ENCODE results near the gene MASP2. TPM values are rescaled to one million over a fixed set of nuclear protein-coding genes. Genes with fewer than 3 reads are reported as not detected.
"Not testable (repeated sequence)": the region's sequence is repeated elsewhere in the genome, so short reads cannot be mapped to it uniquely, and the experiment has no call there.

The MASP2 gene
- total RNA-seq, 1 donor from 2014 or later, result not detected

DNA sequence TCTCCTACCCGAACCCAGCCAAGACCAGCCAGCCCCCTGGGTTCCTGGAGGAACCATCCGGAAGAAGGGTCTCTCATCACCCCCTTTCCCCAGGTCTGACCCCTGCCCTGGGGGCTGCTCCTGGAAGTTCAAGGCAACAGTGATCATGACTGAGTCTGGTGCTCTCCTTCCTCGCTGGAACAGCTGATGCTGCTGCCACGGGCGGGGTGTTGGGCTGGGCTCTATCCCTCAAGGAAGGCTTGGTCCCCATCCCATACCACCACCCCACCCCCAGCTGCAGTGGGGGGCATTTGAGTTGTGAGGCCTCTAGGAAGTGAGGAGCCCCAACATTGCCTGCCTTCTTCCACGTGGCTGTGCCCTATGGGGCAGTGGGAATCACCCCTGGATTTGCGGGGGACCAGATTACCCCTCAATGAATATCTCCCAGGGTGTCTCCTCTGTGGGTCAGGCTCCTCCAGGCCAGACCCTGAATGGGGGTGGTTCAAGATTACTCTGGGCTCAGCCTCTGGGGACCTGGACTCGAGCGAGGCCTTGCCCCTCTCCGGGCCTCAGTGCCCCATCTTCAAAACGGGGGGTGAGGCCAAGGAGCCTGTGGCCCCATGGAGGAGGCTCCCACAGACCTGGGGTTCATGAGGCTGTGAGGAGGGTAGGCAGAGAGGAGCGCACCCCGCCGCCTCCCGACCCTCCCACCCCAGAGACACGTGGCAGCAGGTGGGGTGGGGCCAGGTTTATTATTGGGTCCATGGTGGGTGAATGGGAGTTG, 2.8 kb downstream of the MASP2 start:
- intact Hi-C loops (cut with DNase I), result no loop called here
- ATAC-seq, result no peak

DNA sequence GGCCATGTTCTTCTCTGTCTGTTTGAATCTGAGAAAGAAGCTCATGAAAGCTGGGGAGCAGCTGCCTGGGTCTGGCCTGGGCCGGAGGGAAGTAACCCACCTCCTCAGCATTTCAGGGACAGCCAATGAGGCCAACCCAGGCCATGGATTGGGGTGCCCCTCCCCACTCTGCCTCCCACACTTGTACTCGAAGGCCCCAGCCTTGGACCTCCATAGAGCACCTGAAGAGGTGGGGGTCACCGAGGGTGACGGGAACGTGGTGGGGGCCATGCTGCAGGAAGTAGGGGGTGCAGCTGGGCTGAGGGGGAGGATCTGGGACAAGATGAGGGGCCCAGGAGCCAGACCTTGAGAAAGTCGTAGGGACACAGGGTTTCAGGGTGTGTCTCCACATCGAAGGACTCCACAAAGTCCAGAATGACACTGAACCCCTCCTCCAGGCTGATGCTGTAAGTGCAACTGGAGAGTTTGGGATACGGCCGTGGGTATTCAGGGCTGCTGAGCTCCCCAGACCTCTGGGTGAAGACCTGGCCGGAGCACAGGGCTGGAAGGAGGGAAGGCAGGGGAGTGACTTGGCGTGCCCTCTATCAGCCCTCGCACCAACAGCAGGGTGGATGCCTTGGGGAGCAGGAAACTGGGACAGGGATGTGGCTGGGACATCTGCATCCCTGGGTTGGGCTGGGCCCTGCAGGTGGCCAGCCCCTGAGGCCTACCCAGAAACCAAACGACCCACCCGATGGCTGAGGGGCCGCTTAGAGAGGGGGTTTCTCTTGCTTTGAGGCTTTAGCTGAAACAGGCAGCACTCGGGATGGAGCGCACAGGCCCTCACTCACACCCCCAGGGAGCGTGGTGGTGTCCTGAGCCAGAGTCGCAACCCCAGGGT, 3.8 kb downstream of the MASP2 start:
- DNase-seq (ENCODE audit: low spot score) (no peak), ATAC-seq (no peak)
- intact Hi-C loops (cut with DNase I), result no loop called here

More for the DNA sequence above, 2.8 kb downstream of the MASP2 start:
- no peak for DNase-seq (ENCODE audit: low spot score)

DNA sequence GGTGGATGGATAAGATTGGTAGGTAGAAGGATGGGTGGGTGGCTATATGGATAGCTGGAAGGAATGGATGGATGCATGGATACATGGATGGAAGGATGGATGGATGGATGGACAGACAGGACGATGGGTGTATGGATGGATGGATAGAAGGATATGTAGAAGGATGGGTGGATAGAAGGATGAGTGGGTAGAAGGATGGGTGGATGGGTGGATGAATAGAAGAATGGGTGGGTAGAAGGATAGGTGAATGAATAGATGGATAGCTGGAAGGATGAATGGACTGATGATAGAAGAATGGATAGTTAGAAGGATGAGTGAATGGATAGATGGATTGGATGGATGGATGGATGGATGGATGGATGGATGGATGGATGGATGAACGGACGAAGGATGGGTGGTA, 5.0 kb downstream of the MASP2 start:
- no peak for ATAC-seq
- intact Hi-C loops (cut with DNase I), result no loop called here

DNA sequence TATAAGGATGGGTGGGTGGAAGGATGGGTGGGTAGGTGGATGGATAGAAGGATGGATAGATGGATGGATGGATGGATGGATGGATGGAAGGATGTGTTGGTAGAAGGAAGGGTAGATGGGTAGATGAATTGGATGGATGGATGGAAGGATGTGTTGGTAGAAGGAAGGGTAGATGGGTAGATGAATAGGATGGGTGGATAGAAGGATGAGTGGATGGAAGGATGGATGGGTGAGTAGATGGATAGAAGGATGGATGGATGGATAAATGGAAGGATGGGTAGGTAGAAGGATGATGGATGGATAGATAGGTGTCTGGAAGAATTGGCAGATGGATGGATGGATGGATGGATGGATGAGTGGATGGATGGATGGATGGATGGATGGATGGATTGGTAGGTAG, 6.0 kb downstream of the MASP2 start:
- ATAC-seq (no peak), DNase-seq (ENCODE audit: low spot score) (no peak)
- intact Hi-C loops (cut with DNase I), result no loop called here

More for the DNA sequence above, 5.0 kb downstream of the MASP2 start:
- no peak for DNase-seq (ENCODE audit: low spot score)

DNA sequence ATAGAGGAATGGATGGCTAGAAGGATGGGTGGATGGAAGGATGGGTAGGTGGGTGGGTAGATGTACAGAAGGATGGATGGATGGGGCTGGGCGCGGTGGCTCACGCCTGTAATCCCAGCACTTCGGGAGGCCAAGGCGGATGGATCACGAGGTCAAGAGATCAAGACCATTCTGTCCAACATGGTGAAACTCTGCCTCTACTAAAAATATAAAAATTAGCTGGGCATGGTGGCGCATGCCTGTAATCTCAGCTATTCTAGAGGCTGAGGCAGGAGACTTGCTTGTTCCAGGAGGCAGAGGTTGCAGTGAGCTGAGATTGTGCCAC, 7.0 kb downstream of the MASP2 start:
- DNase-seq (ENCODE audit: low spot score); ATAC-seq; intact Hi-C loops (cut with DNase I): not testable (repeated sequence)

DNA sequence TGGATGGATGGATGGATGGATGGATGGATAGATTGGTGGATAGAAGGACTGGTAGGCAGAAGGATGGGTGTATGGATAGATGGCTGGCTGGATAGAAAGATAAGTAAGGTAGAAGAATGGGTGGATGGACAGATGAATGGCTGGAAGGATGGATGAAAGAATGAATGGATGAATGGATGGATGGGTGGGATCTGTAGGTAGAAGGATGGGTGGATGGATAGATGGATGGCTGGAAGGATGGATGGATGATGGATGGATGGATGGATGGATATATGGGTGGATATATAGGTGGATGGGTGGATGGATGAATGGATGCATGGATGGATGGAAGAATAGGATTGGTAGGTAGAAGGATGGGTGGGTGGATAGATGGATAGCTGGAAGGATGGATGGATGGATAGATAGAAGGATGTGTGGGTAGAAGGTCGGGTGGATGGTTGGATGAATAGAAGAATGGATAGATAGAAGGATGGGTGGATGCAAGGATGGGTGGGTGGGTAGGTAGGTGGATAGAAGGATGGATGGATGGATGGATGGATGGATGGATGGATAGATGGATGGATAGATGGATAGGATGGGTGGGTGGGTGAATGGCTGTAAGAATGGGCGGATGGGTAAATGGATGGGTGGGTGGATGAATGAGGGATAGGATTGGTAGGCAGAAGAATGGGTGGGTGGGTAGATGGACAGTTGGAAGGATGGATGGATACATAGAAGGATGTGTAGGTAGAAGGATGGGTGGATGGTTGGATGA, 7.5 kb downstream of the MASP2 start:
- ATAC-seq, result no peak
- no peak for DNase-seq (ENCODE audit: low spot score)
- intact Hi-C loops (cut with DNase I), result loop anchor here (5.0 kb wide), 1 partner anchor 603 kb away; no protein-coding TSS in a partner anchor

DNA sequence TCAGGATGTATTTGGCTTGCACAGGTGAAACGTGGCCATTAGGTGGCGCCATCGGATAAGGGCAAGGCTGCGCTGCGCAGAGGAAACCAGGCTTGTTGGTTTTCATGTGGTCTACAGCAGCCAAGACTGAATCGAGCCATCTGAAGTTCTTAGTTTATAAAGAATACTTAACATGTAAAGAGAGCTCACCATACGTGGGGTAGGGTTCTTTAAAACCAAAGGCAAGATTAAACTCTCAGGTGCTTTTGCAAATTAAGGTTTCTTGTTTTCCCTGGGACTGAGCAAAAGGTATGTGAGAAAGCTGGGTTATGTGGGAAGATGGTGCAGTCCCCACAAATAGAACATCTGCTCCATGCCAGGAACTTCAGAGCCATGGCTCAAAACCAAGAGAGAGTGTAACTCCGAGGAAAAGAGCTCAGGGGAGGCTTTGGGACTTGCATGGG, 9.3 kb downstream of the MASP2 start:
- ATAC-seq, result peak; percentile 96
- peak; percentile 95 for DNase-seq (ENCODE audit: low spot score)
- intact Hi-C loops (cut with DNase I), result loop anchor here (5.0 kb wide), 1 partner anchor 605 kb away; no protein-coding TSS in a partner anchor

DNA sequence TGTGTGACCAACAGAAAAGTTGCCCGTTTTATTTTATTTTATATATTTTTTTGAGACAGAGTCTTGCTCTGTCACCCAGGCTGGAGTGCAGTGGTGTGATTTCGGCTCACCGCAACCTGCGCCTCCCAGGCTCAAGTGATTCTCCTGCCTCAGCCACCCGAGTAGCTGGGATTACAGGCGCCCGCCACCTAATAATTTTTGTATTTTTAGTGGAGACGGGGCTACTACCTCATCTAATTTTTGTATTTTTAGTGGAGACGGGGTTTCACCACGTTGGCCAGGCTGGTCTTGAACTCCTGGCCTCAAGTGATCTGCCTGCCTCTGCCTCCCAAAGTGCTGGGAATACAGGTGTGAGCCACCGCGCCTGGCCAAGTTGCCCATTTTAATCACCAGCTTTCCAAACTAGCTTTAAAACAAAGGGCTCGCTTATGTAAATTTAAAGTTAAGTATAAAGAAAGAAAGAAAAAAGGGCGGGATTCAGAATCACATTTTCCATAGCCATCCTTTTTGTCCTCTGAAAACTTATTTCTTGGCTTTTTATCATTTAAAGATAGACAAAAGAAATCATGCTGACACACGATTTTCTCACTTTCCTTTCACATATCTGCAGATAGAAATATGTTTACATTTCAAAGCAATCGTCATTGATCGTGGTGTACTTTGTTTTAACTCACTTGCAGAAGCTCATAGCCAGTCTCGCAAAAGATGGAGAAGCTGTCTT, 9.9 kb downstream of the MASP2 start:
- not testable (repeated sequence) for DNase-seq (ENCODE audit: low spot score); ATAC-seq
- intact Hi-C loops (cut with DNase I), result loop anchor here (5.0 kb wide), 1 partner anchor 605 kb away; no protein-coding TSS in a partner anchor

DNA sequence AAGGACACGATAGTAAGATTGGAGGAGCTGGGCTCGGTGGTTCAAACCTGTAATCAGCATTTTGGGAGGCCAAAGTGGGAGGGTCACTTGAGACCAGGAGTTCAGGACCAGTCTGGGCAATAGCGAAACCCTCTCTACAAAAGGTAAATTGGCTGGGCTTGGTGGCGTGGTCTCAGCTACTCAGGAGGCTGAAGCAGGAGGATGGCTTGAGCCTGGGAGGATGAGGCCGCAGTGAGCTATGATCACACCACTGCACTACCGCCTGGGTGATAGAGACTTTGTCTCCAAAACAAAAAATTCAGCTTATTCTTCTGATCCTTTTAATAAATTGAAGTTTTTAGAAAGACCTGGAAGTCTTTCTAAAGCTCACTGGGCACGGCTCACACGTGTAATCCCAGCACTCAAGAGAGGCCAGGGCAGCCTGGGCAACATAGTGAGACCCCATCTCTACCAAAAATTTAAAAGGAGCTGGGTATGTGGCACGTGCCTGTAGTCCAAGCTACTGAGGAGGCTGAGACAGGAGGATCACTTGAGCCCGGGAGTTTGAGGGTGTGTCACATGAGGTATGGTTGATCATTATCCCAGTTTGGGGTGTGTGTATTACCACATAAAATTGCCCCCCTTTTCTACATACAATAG, 15.3 kb downstream of the MASP2 start:
- intact Hi-C loops (cut with DNase I), result no loop called here
- DNase-seq (ENCODE audit: low spot score), result no peak
- no peak for ATAC-seq

DNA sequence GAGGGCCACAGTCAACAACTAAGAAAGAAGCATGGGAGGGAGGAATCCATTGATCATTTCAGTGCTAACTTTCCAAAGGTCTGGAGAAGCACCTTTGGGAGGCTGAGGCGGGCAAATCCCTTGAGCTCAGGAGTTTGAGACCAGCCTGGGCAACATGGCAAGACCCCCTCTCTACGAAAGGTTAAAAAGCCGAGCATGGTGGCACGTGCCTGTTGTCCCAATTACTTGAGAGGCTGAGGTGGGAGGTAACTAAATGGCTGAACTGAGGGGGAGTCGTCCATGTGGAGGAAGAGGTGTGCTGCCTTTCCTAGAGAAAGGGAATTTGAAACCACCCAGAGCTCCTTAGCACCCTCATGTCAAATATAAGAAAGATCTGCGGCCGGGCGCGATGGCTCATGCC, 16.2 kb downstream of the MASP2 start:
- no peak for DNase-seq (ENCODE audit: low spot score)
- intact Hi-C loops (cut with DNase I), result no loop called here
- no peak for ATAC-seq

DNA sequence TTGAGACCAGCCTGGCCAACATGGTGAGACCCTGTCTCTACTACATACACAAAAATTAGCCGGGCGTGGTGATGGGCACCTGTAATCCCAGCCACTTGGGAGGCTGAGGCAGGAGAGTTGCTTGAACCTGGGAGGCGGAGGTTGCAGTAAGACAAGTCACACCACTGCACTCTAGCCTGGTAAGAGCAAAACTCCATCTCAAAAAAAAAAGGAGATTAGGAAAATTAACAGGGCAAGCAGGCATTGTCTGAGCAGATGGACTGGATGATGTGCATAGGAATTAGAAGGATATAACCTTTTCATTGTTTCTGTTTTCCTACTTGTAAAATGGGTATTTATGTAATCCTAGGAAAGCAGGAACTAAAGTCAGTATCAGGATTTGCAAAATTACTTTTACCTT, 19.0 kb downstream of the MASP2 start:
- no peak for DNase-seq (ENCODE audit: low spot score)
- intact Hi-C loops (cut with DNase I), result no loop called here
- ATAC-seq, result no peak

DNA sequence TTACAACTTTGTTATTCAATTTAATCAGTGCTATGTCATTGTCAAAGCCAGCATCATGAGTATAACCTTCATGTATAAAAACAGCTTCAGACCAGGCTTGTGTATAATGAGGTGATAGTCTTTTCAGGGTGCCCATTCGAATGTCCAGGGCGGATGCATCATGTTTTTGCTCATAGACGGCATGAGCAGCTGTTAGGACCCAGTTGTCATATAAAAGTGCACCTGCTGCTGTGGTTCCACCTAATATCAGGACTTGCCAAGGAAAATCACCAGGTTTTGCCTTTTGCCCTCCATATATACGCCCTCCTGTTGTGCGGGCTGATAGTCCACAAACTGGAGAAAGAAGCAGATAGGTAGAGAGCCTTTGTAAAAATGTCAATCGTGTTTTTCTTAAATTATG, 19.7 kb downstream of the MASP2 start:
- DNase-seq (ENCODE audit: low spot score) (no peak), ATAC-seq (no peak)
- intact Hi-C loops (cut with DNase I), result no loop called here

DNA sequence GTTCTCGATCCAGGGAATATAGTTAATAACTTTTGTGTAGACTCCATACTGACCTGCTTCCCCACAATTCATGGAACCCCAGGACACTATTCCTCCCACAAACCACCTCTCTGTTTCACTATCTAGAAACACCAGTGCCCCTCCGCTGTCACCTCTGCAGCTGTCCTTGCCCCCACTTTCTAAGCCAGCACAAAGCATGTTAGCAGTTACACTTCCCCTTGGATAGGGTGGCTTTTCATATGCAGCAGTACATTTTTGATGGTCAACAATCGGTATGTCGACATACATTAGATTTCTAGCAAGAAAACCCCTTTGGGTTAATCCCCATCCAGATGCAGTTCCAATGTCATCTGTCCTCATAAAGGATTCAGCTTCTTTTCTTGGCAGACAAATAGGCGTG, 20.1 kb downstream of the MASP2 start:
- DNase-seq (ENCODE audit: low spot score) (no peak), ATAC-seq (no peak)
- intact Hi-C loops (cut with DNase I), result no loop called here

DNA sequence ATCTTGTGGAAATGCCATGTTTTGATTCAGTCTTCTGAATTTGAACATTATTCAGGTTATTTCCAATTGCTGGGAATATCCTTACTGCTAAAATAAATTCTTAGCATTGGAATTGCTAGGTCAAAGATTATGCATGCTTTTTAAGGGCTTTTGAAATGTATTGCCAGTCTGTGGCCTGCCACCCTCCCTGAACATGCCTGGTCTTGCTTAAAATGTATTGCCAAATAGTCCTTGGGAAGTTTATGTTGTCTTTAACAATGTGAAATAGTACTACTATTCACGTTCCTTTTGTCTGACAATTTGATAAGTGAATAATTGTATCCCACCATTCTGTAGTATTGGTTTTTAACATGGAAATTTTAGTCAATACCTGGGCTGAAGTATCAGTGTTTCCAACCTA, 21.0 kb downstream of the MASP2 start:
- intact Hi-C loops (cut with DNase I), result no loop called here
- DNase-seq (ENCODE audit: low spot score) (no peak), ATAC-seq (no peak)

DNA sequence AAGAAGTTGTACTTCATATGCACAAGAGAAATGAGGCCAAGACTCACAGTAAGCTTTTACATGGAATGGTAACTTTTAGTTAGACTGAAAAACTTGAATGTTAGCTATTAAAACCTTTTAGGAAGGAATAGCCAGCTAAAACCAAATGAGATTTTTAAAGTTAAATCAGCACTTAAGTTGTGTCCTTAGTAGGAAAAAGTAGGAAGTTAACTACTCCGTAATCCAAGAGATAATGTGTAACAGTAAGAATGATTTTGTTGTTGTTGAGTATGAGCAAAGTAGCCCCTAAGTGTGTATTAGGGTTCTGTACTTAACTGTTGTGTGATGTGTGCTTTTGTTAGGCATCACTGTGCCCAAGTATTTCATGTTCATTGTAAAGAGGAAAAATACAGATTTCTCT, 21.4 kb downstream of the MASP2 start:
- intact Hi-C loops (cut with DNase I), result no loop called here
- ATAC-seq, result no peak

DNA sequence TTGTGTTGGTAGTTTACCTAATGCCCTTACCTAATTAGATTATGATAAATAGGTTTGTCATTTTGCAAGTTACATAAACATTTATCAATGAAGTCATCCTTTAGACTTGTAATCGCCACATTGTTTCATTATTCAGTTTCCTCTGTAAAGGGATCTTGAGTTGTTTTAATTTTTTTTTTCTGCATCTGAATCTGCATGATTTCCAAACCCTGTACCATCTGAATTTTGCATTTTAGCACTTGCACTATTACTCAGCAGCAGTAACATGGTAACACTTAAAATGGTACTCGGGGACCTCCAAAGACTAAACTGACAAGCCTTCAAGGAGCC, 22.2 kb downstream of the MASP2 start:
- intact Hi-C loops (cut with DNase I), result no loop called here
- no peak for DNase-seq (ENCODE audit: low spot score)
- no peak for ATAC-seq

More for the DNA sequence above, 21.4 kb downstream of the MASP2 start:
- no peak for DNase-seq (ENCODE audit: low spot score)

DNA sequence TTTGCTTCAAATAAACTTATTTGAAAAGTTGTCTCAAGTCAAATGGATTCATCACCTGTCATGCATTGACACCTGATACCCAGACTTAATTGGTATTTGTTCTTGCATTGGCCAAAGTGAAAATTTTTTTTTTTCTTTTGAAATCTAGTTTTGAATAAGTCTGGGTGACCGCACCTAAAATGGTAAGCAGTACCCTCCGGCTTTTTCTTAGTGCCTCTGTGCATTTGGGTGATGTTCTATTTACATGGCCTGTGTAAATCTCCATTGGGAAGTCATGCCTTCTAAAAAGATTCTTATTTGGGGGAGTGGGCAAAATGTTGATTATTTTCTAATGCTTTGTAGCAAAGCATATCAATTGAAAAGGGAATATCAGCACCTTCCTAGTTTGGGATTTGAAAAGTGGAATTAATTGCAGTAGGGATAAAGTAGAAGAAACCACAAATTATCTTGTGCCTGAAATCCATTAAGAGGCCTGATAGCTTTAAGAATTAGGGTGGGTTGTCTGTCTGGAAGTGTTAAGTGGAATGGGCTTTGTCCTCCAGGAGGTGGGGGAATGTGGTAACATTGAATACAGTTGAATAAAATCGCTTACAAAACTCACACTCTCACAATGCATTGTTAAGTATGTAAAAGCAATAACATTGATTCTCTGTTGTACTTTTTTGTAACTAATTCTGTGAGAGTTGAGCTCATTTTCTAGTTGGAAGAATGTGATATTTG, 22.7 kb downstream of the MASP2 start:
- DNase-seq (ENCODE audit: low spot score) (no peak), ATAC-seq (no peak)
- intact Hi-C loops (cut with DNase I), result no loop called here

DNA sequence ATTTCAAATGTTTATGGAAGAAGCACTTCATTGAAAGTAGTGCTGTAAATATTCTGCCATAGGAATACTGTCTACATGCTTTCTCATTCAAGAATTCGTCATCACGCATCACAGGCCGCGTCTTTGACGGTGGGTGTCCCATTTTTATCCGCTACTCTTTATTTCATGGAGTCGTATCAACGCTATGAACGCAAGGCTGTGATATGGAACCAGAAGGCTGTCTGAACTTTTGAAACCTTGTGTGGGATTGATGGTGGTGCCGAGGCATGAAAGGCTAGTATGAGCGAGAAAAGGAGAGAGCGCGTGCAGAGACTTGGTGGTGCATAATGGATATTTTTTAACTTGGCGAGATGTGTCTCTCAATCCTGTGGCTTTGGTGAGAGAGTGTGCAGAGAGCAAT, 23.8 kb downstream of the MASP2 start:
- ATAC-seq, result no peak
- no peak for DNase-seq (ENCODE audit: low spot score)
- intact Hi-C loops (cut with DNase I), result no loop called here

All from sciatic nerve (tissue), 2 donors.